Measurements from ENCODE around the gene MKKS. TPM values are rescaled to one million over a fixed set of nuclear protein-coding genes. Genes with fewer than 3 reads are reported as not detected.

The MKKS gene
- total RNA-seq, 1 donor from 2014 or later: 11.8 TPM

- DNase-seq (ENCODE audit: low spot score in 2 of 2, unreplicated experiment in 2 of 2): no peak
- no peak overlapping the region for H3K27ac Mint-ChIP-seq
These were observed 15.2 kb upstream of the MKKS start for GRCh38 chr20:10449270-10449669.

DNA sequence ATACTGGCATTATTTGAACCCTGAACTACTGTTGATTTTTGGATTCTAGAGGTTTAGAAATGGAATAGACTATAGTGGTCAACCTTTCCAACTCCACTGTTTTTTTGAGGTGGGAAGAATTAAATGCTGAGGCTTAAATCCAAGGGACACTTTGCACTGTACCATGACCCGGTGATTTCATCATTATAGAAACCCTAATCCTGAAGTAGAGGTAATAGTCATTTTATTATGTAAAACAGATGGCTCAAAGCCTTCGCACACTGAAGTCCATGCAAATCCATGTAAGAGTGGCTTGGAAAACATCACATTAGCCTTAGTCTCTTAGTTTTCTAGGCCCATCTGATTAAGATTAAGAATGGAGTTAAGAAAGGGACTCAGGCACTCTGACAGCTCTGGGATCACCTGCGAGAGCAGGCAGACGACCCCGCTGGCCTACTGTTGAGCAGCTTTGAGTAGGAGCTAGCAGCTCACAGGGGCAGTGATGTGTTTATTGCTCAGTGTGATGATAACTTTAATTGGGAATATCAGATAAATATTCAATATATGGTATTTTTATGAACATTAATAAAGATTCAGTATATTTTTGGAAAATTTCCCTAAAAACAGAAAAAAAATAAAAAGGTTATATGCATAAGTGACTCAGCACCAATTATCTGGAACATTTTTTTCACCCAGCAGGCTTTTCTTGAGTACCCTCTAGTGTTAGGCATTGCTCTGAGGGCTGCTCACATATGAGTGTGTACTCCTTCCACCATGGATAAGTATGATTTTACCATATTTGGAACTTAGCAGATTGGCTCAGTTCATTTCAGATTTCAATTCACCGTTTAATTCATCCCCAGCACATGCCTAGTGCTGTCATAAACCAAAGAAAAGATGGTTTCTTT lies 14.5 kb upstream of the MKKS start:
- Mint-ChIP-seq H3K4me3 (no peak overlapping the region), H3K9me3 (no peaks in the 10 kb centered on the region), H3K4me1 (peaks cover 5% of the 10 kb centered on the region), H3K27me3 (ENCODE audit: low read depth) (no peaks in the 10 kb centered on the region), H3K27ac (no peak overlapping the region), H3K36me3 (peaks cover 1% of the 10 kb centered on the region)
- no peak for DNase-seq (ENCODE audit: low spot score in 2 of 2, unreplicated experiment in 2 of 2)
- TF ChIP-seq, protein P1, sequence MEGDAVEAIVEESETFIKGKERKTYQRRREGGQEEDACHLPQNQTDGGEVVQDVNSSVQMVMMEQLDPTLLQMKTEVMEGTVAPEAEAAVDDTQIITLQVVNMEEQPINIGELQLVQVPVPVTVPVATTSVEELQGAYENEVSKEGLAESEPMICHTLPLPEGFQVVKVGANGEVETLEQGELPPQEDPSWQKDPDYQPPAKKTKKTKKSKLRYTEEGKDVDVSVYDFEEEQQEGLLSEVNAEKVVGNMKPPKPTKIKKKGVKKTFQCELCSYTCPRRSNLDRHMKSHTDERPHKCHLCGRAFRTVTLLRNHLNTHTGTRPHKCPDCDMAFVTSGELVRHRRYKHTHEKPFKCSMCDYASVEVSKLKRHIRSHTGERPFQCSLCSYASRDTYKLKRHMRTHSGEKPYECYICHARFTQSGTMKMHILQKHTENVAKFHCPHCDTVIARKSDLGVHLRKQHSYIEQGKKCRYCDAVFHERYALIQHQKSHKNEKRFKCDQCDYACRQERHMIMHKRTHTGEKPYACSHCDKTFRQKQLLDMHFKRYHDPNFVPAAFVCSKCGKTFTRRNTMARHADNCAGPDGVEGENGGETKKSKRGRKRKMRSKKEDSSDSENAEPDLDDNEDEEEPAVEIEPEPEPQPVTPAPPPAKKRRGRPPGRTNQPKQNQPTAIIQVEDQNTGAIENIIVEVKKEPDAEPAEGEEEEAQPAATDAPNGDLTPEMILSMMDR (IDR thresholded peaks at IDR 0.05; ENCODE audit: unreplicated experiment): no peak

More at GRCh38 chr20:10449270-10449669, 15.2 kb upstream of the MKKS start:
- Mint-ChIP-seq H3K36me3 (no peaks in the 10 kb centered on the region), H3K27me3 (ENCODE audit: low read depth) (no peaks in the 10 kb centered on the region), H3K9me3 (no peaks in the 10 kb centered on the region), H3K4me3 (no peak overlapping the region), H3K4me1 (peaks cover 5% of the 10 kb centered on the region)
- TF ChIP-seq, protein P1 (IDR thresholded peaks at IDR 0.05; ENCODE audit: unreplicated experiment): no peak

- Mint-ChIP-seq H3K4me1 (peaks cover 5% of the 10 kb centered on the region), H3K27ac (peak overlapping the region; percentile 4)
- DNase-seq (ENCODE audit: low spot score in 2 of 2, unreplicated experiment in 2 of 2): no peak
These were observed 13.0 kb upstream of the MKKS start for GRCh38 chr20:10447028-10447427.

GRCh38 chr20:10445758-10446157 lies 11.7 kb upstream of the MKKS start:
- peaks cover 5% of the 10 kb centered on the region for H3K4me1 Mint-ChIP-seq
- no peak overlapping the region for H3K27ac Mint-ChIP-seq
- no peak for DNase-seq (ENCODE audit: low spot score in 2 of 2, unreplicated experiment in 2 of 2)
- H3K4me3 Mint-ChIP-seq: no peak overlapping the region
- no peaks in the 10 kb centered on the region for H3K9me3 Mint-ChIP-seq
- TF ChIP-seq, protein P1 (IDR thresholded peaks at IDR 0.05; ENCODE audit: unreplicated experiment): no peak
- H3K27me3 Mint-ChIP-seq (ENCODE audit: low read depth): no peaks in the 10 kb centered on the region
- H3K36me3 Mint-ChIP-seq: peaks cover 1% of the 10 kb centered on the region

More at GRCh38 chr20:10447028-10447427, 13.0 kb upstream of the MKKS start:
- no peaks in the 10 kb centered on the region for H3K9me3 Mint-ChIP-seq
- TF ChIP-seq, protein P1 (IDR thresholded peaks at IDR 0.05; ENCODE audit: unreplicated experiment): no peak
- no peaks in the 10 kb centered on the region for H3K27me3 Mint-ChIP-seq (ENCODE audit: low read depth)
- H3K36me3 Mint-ChIP-seq: peaks cover 1% of the 10 kb centered on the region
- H3K4me3 Mint-ChIP-seq: no peak overlapping the region

GRCh38 chr20:10443936-10444335 lies 9.9 kb upstream of the MKKS start:
- Mint-ChIP-seq H3K4me1 (peaks cover 5% of the 10 kb centered on the region), H3K27ac (no peak overlapping the region), H3K9me3 (no peaks in the 10 kb centered on the region), H3K36me3 (peaks cover 1% of the 10 kb centered on the region), H3K4me3 (no peak overlapping the region), H3K27me3 (ENCODE audit: low read depth) (no peaks in the 10 kb centered on the region)
- DNase-seq (ENCODE audit: low spot score in 2 of 2, unreplicated experiment in 2 of 2): no peak
- TF ChIP-seq, protein P1 (IDR thresholded peaks at IDR 0.05; ENCODE audit: unreplicated experiment): no peak
